IMR-90 (cell line): ENCODE results near the gene ORC5. TPM values are rescaled to one million over a fixed set of nuclear protein-coding genes. Genes with fewer than 3 reads are reported as not detected.

Experiments used
- ATAC-seq: fragments of 200-7000 bp; cut with Tn5 transposase; 2 replicates; pipeline ENCODE4 v1.9.1; 2020; ENCODE audit warnings: low read depth, mild to moderate bottlenecking, moderate library complexity
- BruUV-seq: library from RNA; stranded (reverse); fragments of 400-500 nt; replicated peaks from 2 replicates; lab custom pipeline; 2021; lab: Mats Ljungman, UMichigan
- CTCF ChIA-PET: fragments of 300-600 bp; formaldehyde crosslinking; extraction: SDS; loops from one replicate; lab custom pipeline; 2021; ENCODE audit warnings: antibody characterized with exemption; lab: Yijun Ruan, JAX
- POLR2A ChIA-PET: fragments of 300-600 bp; sonication (Branson Sonifier 250); formaldehyde crosslinking; loops from one replicate; lab custom pipeline; 2022; ENCODE audit warnings: antibody characterized with exemption; ENCODE audit not compliant: unreplicated experiment; lab: Charles Lee
- DNase-seq: peaks from one replicate; pipeline ENCODE4 v3.0.0; 2013
- H2AFZ ChIP-seq: replicated peaks from 2 replicates; pipeline ENCODE3; 2013; ENCODE audit warnings: low read length, mild to moderate bottlenecking; ENCODE audit not compliant: poor library complexity
- H2AK5ac ChIP-seq: 2 replicates; pipeline ENCODE4 v1.6.1; 2013; ENCODE audit warnings: low read depth, low read length, inconsistent platforms
- H2AK9ac ChIP-seq: replicated peaks from 2 replicates; pipeline ENCODE3; 2013; ENCODE audit warnings: mild to moderate bottlenecking, low read depth, low read length, moderate library complexity; ENCODE audit not compliant: poor library complexity
- H2BK120ac ChIP-seq: 2 replicates; pipeline ENCODE4 v1.6.1; 2013; ENCODE audit warnings: low read depth, low read length, inconsistent platforms
- H2BK15ac ChIP-seq: 3 replicates; pipeline ENCODE4 v1.6.1; 2013; ENCODE audit warnings: low read depth, low read length, inconsistent platforms
- H2BK20ac ChIP-seq: 2 replicates; pipeline ENCODE4 v1.6.1; 2013; ENCODE audit warnings: low read depth, mild to moderate bottlenecking, inconsistent platforms, low read length, moderate library complexity
- H2BK5ac ChIP-seq: 2 replicates; pipeline ENCODE4 v1.6.1; 2013; ENCODE audit warnings: mild to moderate bottlenecking, low read depth, low read length, inconsistent platforms; ENCODE audit not compliant: poor library complexity, severe bottlenecking
- H3K14ac ChIP-seq: replicated peaks from 2 replicates; pipeline ENCODE4 v1.6.1; 2013; ENCODE audit warnings: low read depth, low read length, inconsistent platforms
- H3K18ac ChIP-seq: 2 replicates; pipeline ENCODE4 v1.6.1; 2013; ENCODE audit warnings: low read depth, low read length, control low read depth
- H3K23ac ChIP-seq: 2 replicates; pipeline ENCODE4 v1.6.1; 2013; ENCODE audit warnings: low read depth, low read length, inconsistent platforms
- H3K27ac ChIP-seq: 2 replicates; pipeline ENCODE4 v1.5.1; 2013; ENCODE audit warnings: mild to moderate bottlenecking, control low read depth, low read length; ENCODE audit not compliant: insufficient read depth
- H3K27me3 ChIP-seq: 2 replicates; pipeline ENCODE4 v1.6.1; 2013; ENCODE audit warnings: low read length; ENCODE audit not compliant: control insufficient read depth, insufficient read depth
- H3K36me3 ChIP-seq: 2 replicates; pipeline ENCODE4 v1.6.1; 2013; ENCODE audit warnings: low read length, mixed read lengths; ENCODE audit not compliant: control insufficient read depth, insufficient read depth
- H3K4ac ChIP-seq: 2 replicates; pipeline ENCODE4 v1.6.1; 2013; ENCODE audit warnings: low read depth, low read length, inconsistent platforms
- H3K4me1 ChIP-seq: 2 replicates; pipeline ENCODE4 v1.6.1; 2013; ENCODE audit warnings: low read length, mixed read lengths; ENCODE audit not compliant: control insufficient read depth, insufficient read depth
- H3K4me2 ChIP-seq: 2 replicates; pipeline ENCODE4 v1.6.1; 2013; ENCODE audit warnings: low read depth, mild to moderate bottlenecking, control low read depth, low read length, moderate library complexity
- H3K4me3 ChIP-seq: 2 replicates; pipeline ENCODE4 v1.5.1; 2013; ENCODE audit warnings: low read depth, mild to moderate bottlenecking, control low read depth, low read length, moderate library complexity; ENCODE audit not compliant: insufficient read depth
- H3K56ac ChIP-seq: 2 replicates; pipeline ENCODE4 v1.6.1; 2013; ENCODE audit warnings: low read length, inconsistent platforms; ENCODE audit not compliant: insufficient read depth; ENCODE audit errors: extremely low read depth
- H3K79me1 ChIP-seq, 2 experiments: 2 replicates each; pipeline ENCODE4 v1.6.1; 2013; ENCODE audit warnings: low read length in 2 of 2, inconsistent platforms in 1 of 2, low read depth in 1 of 2
- H3K9ac ChIP-seq: 2 replicates; pipeline ENCODE4 v1.6.1; 2013; ENCODE audit warnings: low read depth, low read length, control low read depth
- H3K9me1 ChIP-seq: 2 replicates; pipeline ENCODE4 v1.6.1; 2013; ENCODE audit warnings: low read length, inconsistent platforms; ENCODE audit not compliant: insufficient read depth
- H3K9me3 ChIP-seq: 2 replicates; pipeline ENCODE4 v1.6.1; 2013; ENCODE audit warnings: low read length; ENCODE audit not compliant: control insufficient read depth, insufficient read depth
- H4K20me1 ChIP-seq: 2 replicates; pipeline ENCODE4 v1.6.1; 2013; ENCODE audit warnings: low read length, inconsistent platforms; ENCODE audit not compliant: insufficient read depth
- H4K5ac ChIP-seq: 2 replicates; pipeline ENCODE4 v1.6.1; 2013; ENCODE audit warnings: mild to moderate bottlenecking, low read depth, low read length, control low read depth
- H4K8ac ChIP-seq, 2 experiments: 2 replicates each; pipeline ENCODE4 v1.6.1; 2013; ENCODE audit warnings: low read depth in 2 of 2, low read length in 2 of 2, control low read depth in 1 of 2, inconsistent platforms in 1 of 2
- H4K91ac ChIP-seq: 2 replicates; pipeline ENCODE4 v1.6.1; 2013; ENCODE audit warnings: low read depth, low read length, inconsistent platforms; ENCODE audit not compliant: insufficient read depth
- BHLHE40 ChIP-seq: fragments of 150-350 bp; IDR thresholded peaks from 2 replicates; pipeline ENCODE4 v1.6.1; 2016; ENCODE audit warnings: mild to moderate bottlenecking, low read depth, low read length
- FOS ChIP-seq: fragments of 150-350 bp; IDR thresholded peaks from 2 replicates; pipeline ENCODE4 v1.6.1; 2016; ENCODE audit warnings: low read depth, low read length
- MAFK ChIP-seq: IDR thresholded peaks from 2 replicates; pipeline ENCODE4 v1.6.1; 2012; ENCODE audit warnings: low read depth, low read length, improper control_type of control experiment
- MAZ ChIP-seq: IDR thresholded peaks from 2 replicates; pipeline ENCODE4 v1.6.1; 2012; ENCODE audit warnings: low read depth, mild to moderate bottlenecking, low read length, improper control_type of control experiment, moderate library complexity, borderline replicate concordance
- POLR2A ChIP-seq: IDR thresholded peaks from 2 replicates; pipeline ENCODE4 v1.6.1; 2012; ENCODE audit warnings: mild to moderate bottlenecking, low read depth, low read length
- RAD21 ChIP-seq: IDR thresholded peaks from 2 replicates; pipeline ENCODE4 v1.6.1; 2012; ENCODE audit warnings: low read length, improper control_type of control experiment
- RFX5 ChIP-seq: IDR thresholded peaks from 2 replicates; pipeline ENCODE4 v1.8.0; 2012; ENCODE audit warnings: low read depth, mild to moderate bottlenecking, low read length, moderate library complexity
- SMC3 ChIP-seq: fragments of 150-350 bp; IDR thresholded peaks from 2 replicates; pipeline ENCODE4 v1.6.1; 2016; ENCODE audit warnings: low read depth, mild to moderate bottlenecking, antibody characterized with exemption, low read length, moderate library complexity
- WGBS, 2 experiments: methylation state at CpG; one replicate each; pipeline versions ENCODE4 v1.1.5 to v1.1.7; 2013; ENCODE audit warnings: missing lambda C conversion rate in 2 of 2; ENCODE audit not compliant: insufficient read length in 1 of 2; ENCODE audit errors: extremely low coverage in 2 of 2; 5-methylcytosine and 5-hydroxymethylcytosine counted together
- dilution Hi-C: fragments of 300-500 bp; cut with HindIII; formaldehyde crosslinking; loops from one replicate; pipeline ENCODE4 v1.14.3; 2018; ENCODE audit warnings: low sequenced_read_pairs; ENCODE audit not compliant: unreplicated experiment
- in situ Hi-C: fragments of 300-500 bp; cut with MboI; formaldehyde crosslinking; loops from 3 replicates; pipeline ENCODE4 v1.14.3; 2019; ENCODE audit warnings: low sequenced_read_pairs, inconsistent platforms, mixed read lengths
- intact Hi-C: fragments of 100-400 bp; cut with micrococcal nuclease; formaldehyde crosslinking; loops from 2 replicates; pipeline ENCODE4 v1.10.0; 2022
- polyA plus RNA-seq, 3 experiments: library from polyadenylated mRNA; depleted of rRNA; stranded (reverse); fragments of >200 nt; gene quantifications; 2 replicates each; pipeline ENCODE4 v1.2.3, GENCODE V29; 2012; ENCODE audit warnings: low replicate concordance in 1 of 3
- total RNA-seq: library from RNA; depleted of rRNA; stranded (reverse); fragments of >200 nt; gene quantifications from 2 replicates; pipeline ENCODE4 v1.2.3, GENCODE V29; 2012
- TF ChIP-seq, protein P1 (sequence below): fragments of 150-350 bp; IDR thresholded peaks from 2 replicates; pipeline ENCODE4 v1.6.1; 2017; ENCODE audit warnings: mild to moderate bottlenecking, antibody characterized with exemption, low read length, low read depth

ORC5 gene
- total and polyA plus RNA-seq, 2 of the 4 experiments (the other 2 are of a cell fraction) = 7.9 to 18.8 TPM

DNA sequence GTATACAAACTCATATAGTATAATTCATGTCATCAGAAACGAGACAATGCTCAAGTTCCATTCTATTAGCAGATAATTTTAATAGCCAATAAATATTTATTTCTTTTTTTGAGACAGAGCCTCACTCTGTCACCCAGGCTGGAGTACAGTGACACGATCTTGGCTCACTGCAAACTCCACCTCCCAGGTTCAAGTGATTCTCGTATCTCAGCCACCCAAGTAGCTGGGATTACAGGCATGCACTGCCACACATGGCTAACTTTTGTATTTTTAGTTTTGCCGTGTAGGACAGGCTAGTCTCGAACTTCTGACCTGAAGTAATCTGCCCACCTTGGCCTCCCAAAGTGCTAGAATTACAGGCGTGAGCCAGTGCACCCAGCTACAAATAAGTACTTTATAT, 45.7 kb downstream of the ORC5 start:
- Histone ChIP-seq H3K14ac (no peak overlapping the region), H2BK120ac (no peak overlapping the region), H3K56ac (no peak overlapping the region), H3K4me2 (no peak overlapping the region), H2BK5ac (no peak overlapping the region), H3K27ac (no peak overlapping the region), H4K91ac (no peak overlapping the region), H2AK9ac (no peak overlapping the region), H3K9me3 (no peaks in the 10 kb centered on the region), H2AFZ (no peak overlapping the region), H4K20me1 (no peaks in the 10 kb centered on the region), H3K27me3 (no peaks in the 10 kb centered on the region), H2AK5ac (no peak overlapping the region), H3K4me1 (no peaks in the 10 kb centered on the region), H3K18ac (no peak overlapping the region), H3K79me1 (no peaks in the 10 kb centered on the region), H3K4me3 (no peak overlapping the region), H3K23ac (no peak overlapping the region), H2BK15ac (no peak overlapping the region), H4K8ac (no peak overlapping the region), H3K9me1 (no peaks in the 10 kb centered on the region), H4K5ac (no peak overlapping the region), H3K4ac (no peak overlapping the region), H2BK20ac (no peak overlapping the region), H3K36me3 (peaks cover 5% of the 10 kb centered on the region; the same call in 1 of the 2 replicates), H3K9ac (no peak overlapping the region)
- ChIA-PET POLR2A (no interaction called here), CTCF (interaction anchor here (1.5 kb wide), 1 partner anchor 589 kb away, joined by 4 read pairs; no protein-coding TSS in a partner anchor)
- WGBS, 2 experiments = no CpG with 5 or more reads among the region's 6 CpGs
- DNase-seq (no peak), ATAC-seq (no peak)
- dilution Hi-C loops = no loop called here
- intact Hi-C loops = no loop called here
- in situ Hi-C loops = no loop called here
- no TSS peak for BruUV-seq
- TF ChIP-seq RAD21 (no peak), SMC3 (no peak), FOS (no peak), POLR2A (no peak), RFX5 (no peak), BHLHE40 (no peak), MAZ (no peak), MAFK (no peak)
- TF ChIP-seq, protein P1, sequence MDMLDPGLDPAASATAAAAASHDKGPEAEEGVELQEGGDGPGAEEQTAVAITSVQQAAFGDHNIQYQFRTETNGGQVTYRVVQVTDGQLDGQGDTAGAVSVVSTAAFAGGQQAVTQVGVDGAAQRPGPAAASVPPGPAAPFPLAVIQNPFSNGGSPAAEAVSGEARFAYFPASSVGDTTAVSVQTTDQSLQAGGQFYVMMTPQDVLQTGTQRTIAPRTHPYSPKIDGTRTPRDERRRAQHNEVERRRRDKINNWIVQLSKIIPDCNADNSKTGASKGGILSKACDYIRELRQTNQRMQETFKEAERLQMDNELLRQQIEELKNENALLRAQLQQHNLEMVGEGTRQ = no peak
